NCI-H2107 treated with DMSO at 0.1 percent for 48 hours (cell line): ENCODE measurements around the gene PTPN14.
"Not testable (repeated sequence)": the region's sequence is repeated elsewhere in the genome, so short reads cannot be mapped to it uniquely, and the experiment has no call there.

Experiments
- DNase-seq: peaks from one replicate; lab custom pipeline; 2025; ENCODE audit not compliant: unreplicated experiment; lab: John Stamatoyannopoulos, UW

PTPN14 gene

DNA sequence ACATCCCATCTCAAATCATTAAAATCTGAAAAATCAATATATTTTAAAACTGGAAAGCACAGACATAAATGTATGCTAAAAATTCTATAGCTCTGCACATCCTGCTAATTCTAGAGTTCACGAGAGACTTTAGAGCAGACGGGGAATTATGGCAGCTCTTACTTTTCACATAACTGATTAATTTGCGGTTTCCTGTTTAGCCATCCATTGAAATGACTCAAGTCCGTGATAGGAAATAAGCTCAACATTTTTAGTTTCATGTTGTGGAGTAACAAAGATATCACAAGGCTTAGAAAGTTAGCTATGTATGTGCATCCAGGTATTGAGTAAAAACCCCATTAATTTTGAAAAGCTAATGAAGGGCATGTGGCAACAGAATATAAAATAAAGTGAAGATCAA lies 147.2 kb downstream of the PTPN14 start:
- DNase-seq, result no peak

DNA sequence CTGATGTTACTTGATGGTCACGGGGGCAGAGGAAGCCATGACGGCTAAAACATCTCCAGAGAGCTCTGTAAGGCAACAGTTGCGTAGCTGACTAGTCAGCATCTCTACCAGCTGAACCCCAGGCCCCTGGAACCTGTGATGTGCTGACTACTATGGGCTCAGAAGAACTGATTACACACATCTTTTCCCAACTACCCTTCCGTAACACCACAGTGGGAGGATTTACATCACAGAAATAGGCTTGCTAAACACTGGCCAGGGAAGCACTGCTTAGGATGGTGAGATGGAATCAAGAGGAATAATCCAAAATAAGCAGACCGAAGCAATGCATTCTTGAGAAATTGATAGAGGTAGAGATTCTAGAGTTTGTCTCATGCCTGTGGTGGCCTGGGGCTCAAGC lies 148.0 kb downstream of the PTPN14 start:
- no peak for DNase-seq

DNA sequence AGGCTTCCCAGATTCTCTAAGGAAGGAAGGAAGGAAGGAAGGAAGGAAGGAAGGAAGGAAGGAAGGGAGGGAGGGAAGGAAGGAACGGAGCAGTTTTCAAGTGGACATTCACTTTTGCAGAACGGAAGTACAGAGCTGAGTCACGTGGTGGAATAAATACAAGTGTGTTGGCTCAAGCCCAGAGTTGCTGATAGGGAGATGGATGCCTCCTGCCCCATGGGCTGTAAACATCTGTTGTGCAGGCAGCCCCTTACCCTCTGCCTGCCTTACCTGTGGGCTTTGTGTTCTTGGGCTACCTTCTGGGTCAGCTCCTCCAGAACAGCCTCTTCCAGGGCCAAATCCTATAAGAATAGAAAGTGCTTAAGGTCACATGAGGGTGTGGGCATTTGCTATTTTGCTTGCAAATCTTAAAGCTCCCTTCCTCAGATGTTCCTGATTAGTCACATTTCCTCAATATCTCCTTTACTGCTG lies 148.8 kb downstream of the PTPN14 start:
- DNase-seq, result no peak

DNA sequence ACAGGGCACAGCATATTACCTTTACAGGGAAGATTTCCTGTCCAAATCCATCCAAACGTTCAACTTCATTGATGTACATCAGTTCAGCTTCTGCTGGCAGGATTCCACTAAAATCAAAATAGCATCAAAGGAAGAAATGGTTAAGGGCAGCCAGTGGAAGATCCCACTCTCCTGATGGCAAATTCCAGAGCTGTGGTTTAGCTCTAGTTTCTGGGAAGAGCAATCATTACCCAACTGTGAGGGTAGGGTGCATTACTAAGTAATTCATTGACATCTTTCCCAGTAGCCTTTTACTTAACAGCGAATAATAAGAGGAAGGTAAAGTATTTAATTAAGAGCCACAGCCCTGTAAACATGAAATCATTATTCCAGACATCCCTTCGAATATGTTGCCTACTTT lies 149.7 kb downstream of the PTPN14 start:
- DNase-seq, result no peak

DNA sequence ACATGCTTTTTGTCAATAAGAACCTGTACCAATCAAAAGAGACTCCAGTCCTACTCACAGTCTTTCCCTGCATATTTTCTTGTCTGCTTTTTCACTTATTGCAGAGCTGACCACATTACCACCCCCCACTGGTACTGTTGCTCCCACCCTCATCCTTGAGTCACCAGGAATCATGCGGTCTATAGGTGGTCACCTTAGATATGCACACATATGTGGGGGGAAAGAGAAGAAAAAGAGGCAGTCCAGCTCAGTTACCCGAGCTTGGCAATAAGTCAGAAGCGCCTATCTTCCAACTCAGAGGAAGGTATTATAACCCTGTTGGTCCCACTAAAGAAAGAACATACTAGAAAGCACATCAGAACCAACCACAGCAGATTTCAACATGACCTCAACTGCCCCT lies 151.3 kb downstream of the PTPN14 start:
- DNase-seq, result no peak

DNA sequence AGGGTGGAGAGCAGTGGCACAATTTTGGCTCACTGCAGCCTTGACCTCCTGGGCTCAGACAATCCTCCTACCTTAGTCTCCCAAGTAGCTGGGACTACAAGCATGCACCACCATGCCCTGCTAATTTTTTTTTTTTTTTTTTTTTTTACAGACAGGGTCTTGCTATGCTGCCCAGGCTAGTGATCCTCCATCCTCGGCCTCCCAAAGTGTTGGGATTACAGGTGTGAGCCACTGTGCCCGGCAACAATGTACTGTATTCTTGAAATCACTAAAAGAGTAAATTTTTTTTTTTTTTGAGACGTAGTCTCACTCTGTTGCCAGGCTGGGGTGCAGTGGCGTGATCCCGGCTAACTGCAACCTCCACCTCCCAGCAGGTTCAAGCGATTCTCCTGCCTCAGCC lies 152.9 kb downstream of the PTPN14 start:
- DNase-seq, result no peak

DNA sequence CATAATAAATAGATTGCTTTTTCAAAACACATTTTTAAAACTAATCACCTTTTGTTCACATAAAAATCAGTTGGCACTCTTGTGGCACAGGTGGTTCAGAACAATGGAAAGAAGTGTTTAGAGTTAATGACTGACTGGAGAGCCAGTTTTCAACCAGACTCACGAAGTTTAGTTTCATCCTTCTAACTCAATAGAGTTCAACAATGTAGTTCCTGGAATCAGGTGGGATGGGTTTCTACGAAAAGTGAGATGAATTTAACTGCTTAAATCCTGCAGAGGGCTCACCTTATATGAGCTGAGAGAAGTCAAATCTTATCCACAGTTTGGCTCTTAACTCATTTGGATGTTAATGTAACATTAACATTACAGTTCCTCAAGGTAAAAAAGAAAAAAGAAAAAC lies 153.9 kb downstream of the PTPN14 start:
- DNase-seq, result no peak

DNA sequence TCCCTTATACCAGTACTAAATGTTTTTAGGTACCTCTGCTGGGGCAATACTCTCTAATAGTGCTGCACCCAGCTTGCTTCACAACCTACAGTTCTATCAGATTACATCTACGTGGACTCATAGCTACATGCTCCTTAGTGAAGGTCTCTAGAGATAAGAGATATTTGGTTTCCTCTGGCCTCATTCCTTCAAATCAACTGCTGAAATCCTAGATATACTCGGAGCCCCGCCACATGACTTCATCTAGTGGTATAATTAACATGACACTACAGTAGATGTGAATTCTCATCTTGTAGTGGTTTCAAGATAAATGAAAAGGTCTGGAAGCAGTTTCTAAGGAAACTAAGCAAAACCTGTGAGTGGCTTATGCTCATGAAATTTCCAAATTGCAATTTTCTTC lies 155.1 kb downstream of the PTPN14 start:
- no peak for DNase-seq

DNA sequence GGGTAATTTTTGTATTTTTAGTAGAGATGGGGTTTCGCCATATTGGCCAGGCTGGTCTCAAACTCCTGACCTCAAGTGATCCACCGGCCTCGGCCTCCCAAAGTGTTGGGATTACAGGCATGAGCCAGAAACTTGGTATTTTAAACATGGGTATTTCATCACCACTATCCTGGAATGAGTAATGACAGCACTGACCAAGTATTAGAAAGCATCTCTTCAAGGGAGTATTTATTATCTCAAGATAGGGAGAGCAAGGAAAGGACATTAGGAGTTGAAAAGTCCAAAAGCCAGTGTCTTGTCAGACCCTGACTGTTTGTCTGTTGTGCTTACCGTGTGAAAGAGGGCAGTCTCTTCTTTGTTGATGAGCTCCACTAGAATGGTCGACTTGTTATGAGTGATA lies 156.8 kb downstream of the PTPN14 start:
- DNase-seq, result not testable (repeated sequence)

DNA sequence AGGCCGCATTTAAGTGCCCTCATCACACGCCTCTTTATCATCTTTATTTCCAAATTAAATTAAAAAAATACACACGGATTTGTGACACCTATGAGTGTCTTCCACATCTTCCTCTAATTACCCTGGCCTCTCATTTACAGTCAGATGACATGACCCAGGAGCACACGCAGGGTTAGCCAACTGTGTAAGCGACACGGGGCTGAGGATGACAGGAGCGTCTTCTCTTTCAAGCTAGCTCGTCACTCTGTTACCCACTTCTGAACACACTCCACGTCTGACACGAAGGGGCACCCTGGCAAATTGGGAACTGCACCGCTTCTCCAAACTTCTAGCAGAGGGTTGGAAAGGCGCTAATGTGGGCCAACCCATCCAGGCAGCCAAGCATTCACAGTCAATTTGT lies 158.3 kb downstream of the PTPN14 start:
- DNase-seq, result no peak

DNA sequence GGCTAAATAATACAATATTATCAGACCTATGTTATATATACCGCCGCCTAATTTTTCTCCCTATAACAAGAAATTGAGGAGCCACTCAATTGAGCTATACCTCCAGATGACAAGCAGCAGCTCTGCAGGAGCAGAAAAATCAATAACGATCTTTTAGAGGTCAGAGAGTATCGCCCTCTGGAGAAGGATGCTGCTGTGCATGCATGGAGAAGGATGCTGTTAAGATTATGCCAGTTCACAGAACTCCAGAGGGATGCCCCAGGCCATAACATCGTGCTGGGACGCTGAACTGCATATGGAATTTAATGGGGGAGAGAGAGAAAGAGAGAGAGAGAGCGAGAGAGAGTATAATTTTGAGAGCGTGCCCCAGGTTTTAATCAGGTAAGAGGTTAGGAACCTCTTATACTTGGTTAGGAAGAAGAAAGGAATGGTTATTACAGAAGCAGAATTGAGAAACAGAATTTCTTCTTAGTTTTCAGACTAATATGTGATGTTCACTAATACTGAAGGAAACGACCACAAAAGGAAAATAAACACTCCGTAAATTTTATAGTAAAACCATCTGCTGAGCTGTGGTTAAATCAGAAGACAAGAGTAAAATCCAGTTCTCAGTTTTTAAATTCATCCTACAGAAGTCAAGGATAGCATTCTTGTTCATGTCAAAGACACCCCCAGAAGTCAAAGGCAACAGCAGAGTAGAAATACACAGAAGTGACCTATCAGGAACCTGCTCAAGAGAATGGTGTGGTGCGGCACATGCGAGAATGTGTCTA lies 159.3 kb downstream of the PTPN14 start:
- no peak for DNase-seq

DNA sequence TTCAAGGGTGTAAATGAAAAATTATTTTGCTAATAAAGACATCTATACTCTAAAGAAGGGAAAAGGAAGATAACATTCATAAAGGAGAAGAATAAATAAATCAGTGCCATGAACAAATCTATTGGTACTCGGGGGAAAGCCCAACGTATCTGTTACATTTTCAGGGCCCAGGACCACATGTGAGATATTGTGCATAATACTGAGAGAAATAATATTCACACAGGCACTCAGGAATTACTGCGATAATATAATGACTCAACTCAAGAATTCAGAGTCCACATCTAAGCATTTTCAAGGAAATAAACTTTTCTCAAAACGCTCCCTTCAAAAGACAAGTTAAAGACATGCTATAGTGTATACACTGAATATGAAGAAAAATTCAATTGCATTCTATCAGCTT lies 161.7 kb downstream of the PTPN14 start:
- no peak for DNase-seq

DNA sequence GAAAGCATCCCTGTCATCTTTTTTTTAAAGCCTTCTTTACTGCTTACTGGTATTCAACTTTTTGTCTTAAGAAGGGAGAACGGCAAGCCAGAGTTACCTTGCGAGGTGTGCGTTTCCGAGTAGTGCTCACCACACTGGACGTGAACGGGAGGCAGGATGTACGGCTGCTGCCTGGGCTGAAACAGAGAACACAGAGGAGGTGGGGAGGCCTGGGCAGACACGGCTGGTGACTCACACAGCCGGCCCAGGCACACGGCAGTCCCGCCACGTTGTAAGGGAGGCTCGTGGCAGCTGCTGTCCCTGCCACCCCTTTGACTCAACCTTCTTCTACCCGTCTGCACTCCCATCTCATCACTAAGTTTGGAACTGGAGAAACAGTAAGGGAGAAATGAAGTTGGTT lies 164.7 kb downstream of the PTPN14 start:
- no peak for DNase-seq

DNA sequence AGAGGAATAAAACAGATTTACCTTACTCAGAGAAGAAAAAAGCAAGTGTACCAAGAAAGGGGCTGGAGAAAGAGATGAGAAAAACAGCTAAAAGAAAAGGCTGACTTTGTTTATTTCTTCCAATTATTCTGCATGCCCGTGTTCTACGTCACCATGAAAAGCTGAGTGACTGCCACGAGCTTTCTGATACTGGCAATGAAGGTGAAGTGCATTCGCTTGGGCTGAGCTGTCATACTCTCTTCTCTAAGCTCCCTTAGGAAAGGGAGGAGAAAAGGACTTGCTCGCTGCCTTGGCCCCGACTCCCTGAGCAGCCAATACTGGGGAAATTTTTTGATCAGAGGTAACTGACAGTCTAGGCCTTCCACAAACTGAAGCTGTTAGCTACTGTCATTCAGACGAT lies 165.1 kb downstream of the PTPN14 start:
- no peak for DNase-seq

DNA sequence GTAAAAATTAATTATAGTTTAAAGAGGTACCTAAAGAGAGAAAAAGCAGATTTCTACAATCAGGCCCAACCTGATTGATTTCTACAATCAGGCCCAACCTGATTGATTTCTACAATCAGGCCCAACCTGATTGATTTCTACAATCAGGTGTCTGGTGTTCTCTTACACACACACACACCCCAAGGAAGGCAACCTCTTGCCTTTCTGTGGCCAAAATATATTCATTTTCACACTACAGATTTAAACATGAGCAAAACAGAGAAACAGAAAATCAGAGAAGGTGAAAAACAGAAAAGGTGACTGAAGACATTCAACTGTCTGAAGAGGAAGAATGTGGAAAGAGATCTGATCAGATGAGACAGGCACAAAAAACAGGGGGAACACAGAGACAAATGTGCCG lies 166.0 kb downstream of the PTPN14 start:
- DNase-seq, result no peak

DNA sequence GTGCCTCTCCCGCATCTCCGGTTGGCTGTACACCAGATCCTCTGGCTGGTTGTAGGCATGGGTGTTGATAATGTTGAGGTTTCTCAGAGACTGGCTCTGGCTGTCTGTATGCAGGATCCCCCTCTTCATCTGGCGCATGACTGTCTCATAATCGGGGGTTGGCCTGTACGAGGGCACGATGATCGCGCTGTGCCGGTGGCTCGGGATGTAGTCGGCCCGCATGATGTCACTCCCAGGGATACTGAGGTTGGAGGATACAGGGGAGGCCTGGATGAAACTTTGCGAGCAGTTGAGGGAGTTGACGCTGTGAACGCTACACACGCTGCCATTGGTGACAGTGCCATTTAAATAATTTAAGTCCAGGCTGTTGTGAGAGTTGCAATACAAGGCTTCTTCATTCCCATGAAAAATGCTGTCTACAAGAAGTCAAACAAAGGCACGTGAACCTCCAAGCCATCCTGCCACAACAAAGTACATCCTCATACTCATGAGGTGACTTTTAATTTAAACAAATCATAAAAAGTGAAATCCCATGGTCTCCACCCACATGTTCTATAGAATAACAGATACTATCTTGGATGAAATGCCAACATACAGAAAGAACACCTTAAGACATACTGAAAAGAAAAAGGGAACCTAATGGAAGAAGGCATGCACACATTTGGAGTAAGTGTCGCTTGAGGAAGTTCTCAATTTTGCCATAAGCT lies 166.9 kb downstream of the PTPN14 start:
- DNase-seq, result no peak

DNA sequence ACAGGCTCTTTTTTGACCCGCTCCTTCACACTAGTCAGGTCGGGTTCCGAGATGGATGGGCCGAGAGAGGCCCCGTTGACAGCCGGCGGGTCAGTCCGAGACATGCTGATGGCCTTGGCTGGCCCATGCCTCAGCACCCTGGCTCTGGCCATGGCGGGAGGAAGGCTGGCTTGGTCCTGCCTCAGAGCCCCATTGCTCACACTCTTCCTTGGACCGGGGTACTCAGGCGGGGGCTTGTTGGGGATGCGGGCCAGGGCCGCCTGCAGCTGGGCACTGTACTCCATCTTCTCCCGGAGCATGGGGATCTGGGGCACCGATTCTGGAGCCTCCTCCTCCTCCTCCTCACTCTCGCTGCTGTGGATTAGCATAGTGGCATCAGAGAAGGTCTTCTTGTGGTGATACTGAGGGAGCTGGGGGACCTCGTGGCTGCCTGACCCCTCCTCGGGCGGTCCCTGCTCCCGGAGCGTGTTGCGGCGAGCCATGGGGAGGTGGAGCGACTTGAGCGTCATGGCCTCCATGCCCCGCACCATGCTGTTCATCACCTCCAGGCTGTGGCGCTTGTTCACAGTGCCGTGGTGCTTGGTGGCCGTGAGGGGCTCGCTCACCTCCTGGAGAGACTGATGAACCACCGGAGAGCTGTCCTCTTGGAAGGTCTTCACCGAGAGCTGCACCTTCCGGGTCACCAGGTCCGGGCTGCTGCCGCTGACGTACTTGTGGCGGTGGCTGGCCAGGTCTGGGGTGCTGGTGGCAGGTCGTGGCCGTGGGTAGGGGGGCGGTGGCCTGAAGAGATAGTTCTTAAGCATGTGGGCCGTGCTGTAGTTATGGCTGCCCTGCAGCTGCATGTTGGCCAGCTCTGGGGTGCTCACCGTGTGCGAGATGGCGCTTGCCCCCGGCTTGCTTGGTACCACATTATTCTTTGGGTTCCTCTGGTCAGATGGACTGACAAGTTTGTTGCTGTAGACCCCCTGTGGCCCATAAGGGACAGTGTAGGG lies 167.7 kb downstream of the PTPN14 start:
- DNase-seq, result no peak

DNA sequence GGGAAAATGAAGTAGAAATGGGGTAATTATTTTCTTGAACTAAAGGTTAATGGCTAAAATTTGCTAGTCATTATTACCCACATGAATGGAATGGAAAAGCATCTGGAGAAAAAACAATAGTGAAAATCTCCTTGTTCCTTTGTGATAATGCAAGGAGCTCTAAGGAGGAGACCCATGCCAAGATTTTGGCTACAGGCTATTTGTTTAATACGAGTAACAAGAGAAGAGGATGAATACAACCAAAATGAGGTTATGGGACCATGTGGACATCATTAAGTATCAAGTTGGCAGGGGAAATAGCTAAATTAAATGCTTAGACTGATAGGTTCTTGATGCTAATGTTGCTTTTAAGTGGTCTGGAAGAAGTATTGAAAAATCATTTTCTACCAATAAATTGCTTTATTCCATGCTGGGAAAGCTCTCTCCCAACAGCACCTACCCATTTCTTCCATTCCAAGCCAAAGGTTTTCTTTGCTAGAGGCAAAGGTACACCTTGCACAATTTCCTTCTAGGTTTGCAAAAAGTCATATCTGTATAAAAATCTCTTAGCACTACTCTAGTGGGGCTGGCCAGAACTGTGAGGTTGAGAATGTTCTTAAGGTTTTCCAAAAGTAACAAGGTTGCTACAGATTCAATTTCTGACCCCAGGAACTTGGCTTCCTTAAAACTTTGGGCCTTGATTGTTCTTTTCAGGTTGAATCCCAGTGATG lies 170.3 kb downstream of the PTPN14 start:
- no peak for DNase-seq

DNA sequence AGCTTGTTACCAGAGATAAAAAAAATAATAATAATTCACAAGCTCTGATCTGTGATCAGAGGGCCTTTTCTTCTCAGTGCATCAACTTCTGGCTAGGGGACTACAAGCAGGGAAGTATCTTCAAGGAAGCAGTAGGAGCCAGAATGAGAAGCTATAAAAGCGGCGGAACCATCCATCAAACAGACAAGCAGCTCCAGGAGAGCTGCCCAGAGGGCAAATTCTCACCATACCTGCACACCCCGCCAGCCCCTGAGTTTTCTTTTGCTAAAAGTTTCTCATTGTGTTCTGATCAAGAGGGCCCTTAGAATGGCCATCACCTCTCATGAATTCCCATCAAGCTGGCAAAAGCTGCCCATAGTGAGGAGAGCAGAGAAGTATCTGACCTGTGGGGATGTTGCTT lies 171.0 kb downstream of the PTPN14 start:
- DNase-seq, result no peak

DNA sequence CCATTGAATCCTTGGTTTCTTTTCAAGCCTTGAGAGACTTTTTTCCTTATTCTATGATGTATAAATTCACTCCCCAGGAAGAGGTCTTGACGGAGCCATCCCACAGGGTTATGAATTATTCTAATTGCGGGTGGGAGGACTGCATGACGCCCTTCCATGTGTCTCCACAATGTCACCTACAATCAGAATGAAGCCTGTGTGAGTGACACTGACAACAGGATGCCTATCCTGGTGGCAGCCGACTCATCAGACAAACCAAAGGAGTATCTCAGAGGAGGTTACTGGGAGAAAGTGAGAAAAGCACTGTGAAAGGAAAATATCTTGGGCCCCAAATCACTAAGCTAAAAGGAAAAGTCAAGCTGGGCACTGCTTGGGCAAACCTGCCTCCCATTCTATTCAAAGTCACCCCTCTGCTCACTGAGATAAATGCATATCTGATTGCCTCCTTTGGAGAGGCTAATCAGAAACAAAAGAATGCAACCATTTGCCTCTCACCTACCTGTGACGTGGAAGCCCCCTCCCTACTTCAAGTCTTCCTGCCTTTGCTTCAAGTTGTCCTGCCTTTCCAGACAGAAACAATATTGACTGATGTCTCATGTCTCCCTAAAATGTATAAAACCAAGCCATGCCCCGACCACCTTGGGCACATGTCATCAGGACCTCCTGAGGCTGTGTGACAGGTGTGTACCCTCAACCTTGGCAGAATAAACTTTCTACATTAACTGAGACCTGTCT lies 172.0 kb downstream of the PTPN14 start:
- no peak for DNase-seq
